GM10847 (cell line): ENCODE data around the gene NOP53.

Experiments
- POLR2A ChIP-seq: IDR thresholded peaks from 2 replicates; pipeline ENCODE4 v1.6.1; 2011; ENCODE audit not compliant: insufficient read length; ENCODE audit errors: extremely low read depth

NOP53 gene

DNA sequence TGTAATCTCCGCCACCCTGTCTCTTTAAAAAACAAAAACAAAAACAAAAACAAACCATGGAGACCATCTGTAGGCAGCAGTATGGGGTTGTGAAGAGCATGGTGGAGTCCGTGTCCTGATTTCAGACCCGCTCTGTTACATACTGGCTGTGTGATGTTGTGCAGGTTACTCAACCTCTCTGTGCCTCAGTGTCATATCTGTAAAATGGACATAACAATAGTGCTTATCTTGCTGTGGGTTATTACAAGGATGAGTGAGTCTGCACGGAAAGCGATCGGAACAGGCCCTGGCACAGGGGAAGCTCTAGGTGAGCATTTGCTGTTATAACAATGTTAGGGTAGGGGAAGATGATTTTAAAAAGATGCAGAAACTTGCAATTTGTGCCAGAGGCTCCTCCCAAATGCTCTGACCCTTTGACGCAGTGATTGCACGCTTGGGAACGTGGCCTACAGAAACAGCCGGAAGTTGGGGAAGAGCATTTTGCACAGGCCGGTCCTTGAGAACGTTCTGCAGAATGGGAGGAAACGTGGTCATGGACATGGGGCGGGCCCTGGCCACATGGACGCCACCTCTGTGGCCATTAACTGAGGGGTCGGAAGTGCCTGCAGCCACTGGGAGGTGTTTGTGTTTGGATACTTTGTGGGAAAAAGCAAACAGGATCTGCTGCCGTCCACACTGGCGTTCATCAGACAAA lies 17.4 kb downstream of the NOP53 start:
- no peak for TF ChIP-seq POLR2A

DNA sequence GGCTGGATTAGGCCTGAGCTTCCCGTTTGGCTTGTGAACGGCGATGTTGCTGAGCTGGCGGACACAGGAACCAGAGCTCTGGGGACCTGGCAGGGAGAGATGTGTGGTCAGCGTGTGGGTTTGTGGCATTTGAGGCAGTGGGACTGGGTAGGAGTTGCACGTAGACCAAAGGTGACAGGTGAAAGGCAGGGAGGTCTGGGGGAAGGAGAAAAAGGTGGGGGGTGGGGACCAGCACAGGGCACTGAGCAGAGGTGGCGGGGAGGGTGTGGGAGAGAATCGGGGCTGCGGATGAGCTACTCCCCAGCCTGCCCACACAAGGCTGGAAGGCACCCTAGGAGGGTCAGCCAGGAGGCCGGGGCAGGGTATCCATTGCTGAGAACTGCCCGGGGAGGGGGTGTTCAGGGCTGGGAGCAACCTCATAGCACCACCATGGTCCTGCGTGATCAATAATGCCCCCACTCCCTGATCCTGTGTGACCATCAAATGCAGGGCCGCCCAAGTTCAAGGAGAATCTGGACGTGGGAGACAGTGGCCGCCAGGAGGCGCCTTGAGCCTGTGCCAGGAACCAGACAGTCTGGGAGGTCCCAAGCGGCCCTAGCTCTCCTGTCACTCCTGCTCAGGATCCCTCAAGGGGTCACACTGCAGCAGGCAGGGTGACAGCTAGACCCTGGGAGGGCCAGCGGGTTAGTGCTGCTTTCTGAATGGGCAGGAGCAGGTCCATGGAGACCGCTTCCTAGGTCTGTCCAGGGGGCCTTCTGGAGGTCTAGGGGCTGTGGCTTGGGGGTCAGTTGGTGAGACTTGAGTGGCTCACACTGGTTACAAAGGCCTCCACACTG lies 20.4 kb downstream of the NOP53 start:
- no peak for TF ChIP-seq POLR2A

DNA sequence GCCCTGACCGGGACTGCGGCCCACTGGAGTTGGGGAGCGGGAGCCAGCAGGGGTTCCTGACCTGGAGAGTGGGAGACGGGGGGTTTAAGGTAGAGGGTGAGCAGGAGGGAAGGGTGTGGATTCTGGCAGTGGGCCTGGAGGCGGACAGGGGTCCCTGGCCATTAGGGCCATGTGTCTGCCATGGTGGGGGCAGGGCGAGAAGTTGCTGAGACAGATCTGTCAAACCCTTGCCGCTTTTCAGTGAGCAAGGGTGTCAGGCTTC lies 20.9 kb downstream of the NOP53 start:
- no peak for TF ChIP-seq POLR2A

DNA sequence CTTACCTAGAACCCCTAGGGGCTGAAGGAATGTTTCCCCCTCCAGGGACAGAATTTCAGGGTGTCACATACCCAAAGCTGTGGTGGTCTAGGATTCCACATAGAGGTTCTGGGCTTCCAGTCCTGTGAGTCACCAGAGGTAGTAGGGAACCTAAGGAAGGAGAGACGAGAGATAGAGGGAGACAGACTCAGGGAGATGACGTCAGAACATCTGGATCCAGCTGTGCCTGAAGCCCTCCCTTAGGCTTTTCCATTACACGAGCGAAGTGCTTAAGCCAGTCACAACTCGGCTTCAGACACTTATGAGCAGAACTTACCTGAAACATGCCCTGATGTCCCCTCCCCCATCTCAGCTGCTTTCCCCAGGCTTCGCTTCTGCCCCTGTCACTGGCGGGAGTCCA lies 21.3 kb downstream of the NOP53 start:
- no peak for TF ChIP-seq POLR2A

DNA sequence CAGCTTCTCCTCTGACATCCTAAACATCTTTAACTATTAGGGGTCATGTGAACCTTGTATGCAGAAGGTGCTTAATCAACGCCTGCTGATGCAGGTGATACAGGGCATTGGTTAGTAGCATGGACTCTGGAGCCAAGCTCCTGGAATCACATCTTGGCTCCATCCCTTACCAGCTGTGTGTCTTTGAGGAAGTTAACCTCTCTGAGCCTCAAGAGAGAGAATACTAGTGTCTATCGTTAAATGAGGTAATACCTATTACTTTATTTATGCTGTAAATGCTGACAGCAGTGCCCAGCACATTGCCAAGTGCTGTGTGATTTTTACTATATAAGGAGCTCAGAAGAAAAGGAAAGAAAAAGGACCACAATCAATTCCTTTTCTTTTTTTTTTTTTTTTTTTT lies 22.0 kb downstream of the NOP53 start:
- TF ChIP-seq POLR2A, result no peak

DNA sequence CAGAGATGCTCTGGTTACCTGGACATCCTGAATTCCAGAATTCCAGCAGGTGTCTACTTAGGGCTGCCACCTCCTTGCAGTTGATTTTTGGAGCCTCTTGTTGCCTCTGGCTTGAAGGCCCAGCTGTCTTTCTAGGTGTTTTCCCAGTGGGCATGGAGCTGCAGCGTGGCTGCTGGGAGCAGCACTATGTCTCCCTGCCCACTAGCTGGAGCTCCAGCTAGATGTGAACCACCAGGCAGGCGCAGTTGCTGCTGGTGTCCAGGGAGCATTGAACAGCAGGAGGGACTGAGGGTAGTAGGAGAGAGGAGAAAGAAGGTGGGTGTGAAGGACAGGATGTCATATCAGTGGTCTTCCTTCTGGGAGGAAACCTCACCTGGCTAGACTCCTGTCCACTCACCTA lies 23.3 kb downstream of the NOP53 start:
- TF ChIP-seq POLR2A, result no peak

DNA sequence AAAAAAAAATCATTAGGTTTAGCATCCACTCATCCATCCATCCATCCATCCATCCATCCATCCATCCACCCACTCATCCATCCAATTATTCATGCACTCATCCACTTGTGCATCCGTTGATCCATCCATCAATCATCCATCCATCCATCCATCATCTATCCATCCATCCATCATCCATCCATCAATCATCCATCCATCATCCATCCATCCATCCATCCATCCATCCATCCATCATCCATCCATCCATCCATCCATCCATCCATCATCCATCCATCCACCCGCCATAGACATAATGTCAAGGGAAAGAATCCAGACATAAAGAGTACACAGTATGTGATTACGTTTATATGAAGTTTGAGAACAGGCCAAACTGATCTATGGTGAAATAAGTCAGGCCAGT lies 24.2 kb downstream of the NOP53 start:
- no peak for TF ChIP-seq POLR2A

DNA sequence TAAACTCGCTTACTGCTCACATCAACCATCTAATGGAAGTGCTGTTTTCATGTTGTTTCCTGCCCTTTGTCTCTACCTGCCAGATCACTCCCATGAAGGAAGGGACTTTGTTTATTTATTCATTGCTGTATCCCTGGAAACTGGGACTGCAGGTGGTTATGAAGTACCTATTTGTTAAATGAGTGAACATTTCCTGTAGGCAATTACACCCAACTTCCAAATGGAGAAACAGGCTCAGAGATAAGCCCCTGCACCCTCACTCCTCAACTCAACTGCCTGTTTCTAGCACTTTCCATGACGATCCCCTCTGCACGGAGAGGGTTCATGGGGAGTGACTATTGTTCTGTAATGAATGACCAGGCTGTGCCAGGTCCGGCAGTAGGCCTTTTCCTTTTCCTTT lies 31.2 kb downstream of the NOP53 start:
- TF ChIP-seq POLR2A, result no peak

DNA sequence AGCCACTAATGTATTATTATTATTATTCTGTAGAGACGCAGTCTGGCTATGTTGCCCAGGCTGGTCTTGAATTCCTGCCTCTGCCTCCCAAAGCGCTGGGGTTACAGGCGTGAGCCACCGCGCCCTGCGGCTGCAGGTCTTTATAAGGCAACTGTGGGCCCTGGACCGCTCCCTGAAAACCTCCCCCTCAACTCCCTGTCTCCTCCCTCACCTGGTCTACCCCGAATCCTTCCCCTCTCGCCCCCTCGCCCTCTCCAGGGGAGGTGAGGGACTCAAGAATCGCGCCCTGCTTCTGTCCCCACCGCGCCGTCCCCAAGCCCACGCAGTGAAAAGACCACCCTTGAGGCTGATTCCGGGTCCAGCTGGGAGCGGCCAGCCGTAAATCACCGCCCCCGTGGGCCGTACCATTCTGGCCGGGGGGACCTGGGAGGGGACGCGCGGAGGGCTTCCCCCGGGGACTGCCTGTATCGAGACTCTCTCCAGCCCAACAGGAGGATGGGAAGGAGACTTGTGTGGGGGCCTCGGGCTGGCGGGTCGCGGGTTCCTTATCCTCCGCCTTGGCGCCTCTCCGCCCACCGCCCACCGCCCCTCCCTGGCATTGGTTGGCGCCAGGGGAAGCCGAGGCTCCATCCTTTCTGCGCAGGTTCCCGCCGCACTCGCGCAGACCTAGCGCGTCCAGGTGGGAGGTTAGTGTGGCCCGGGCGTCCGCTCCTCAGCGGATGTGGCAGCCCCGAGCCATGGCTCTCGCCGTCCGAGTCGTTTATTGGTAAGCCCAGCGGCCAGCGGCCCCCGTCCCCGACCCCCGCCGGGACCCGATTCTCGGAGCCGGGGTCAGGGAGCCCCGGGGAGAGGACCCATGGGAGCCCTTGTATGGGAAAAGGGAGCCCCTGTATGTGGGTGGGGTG lies 33.0 kb downstream of the NOP53 start, which contains the start of gene SELENOW:
SELENOW (plus strand) TSS at position 655 of the 905 bp plus-strand sequence; CDS start at position 738, 83 bp downstream.
- peak; percentile 95 for TF ChIP-seq POLR2A

DNA sequence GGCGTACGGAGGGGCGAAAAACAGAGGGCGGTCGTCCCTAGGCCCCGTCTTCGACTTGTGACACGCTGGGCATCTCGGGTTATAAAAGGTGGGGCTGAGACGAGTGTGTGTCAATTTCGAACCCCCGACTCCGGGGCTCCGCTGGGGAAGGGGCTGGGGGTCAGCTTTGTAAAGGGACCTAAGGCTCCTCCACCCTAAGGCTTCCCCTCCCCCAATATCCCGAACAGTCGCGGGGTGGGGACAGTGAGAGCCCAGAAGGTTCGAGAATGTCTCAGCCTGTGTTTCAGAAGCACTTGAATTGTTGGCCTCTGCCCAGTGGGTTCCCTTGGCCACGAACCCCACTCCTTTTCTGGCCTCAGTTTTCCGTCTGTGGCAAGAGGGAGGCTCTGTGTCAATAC lies 33.6 kb downstream of the NOP53 start:
- no peak for TF ChIP-seq POLR2A

DNA sequence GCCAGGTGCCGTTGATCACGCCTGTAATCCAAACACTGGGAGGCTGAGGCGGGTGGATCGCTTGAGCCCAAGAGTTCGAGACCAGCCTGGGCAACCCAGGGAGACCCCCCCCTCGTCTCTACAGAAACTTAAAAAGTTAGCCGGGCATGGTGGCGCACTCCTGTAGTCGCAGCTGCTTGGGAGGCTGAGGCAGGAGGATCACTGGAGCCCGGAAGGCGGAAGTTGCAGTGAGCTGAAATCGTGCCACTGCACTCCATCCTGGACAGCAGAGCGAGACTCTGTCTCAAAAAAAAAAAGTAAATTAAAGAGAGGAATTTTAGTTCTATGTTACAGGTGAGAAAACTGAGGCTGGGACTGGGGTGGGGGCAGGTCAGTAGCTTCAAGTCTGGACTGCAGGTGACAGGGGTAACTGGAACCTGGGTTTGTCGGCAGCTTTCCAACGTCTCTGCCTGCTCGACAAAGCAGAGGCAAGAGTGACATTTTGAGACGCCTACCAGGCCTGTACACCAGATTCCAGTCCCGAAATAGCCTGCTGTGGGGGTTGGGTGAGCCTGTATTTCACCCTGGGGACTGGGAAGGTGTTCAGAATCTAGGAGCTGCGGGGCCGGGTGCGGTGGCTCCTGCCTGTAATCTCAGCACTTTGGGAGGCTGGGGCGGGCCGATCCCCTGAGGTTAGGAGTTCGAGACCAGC lies 34.3 kb downstream of the NOP53 start:
- TF ChIP-seq POLR2A, result no peak

DNA sequence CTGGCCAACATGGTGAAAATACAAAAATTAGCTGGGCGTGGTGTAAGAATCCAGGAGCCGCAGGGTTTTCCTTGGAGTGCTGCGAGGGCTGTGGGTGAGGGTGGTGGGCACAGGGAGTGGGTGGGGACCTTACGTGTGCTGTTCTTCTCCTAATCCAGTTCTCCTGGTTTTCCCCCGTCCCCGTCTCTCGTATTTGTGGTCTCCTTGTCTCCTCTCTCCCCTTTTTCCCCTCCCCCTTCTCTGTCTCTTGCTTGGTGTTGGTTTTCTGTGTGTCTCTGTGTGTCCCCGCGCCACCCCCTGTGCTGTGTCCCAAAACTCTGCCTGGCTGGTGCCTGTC lies 34.8 kb downstream of the NOP53 start:
- no peak for TF ChIP-seq POLR2A

DNA sequence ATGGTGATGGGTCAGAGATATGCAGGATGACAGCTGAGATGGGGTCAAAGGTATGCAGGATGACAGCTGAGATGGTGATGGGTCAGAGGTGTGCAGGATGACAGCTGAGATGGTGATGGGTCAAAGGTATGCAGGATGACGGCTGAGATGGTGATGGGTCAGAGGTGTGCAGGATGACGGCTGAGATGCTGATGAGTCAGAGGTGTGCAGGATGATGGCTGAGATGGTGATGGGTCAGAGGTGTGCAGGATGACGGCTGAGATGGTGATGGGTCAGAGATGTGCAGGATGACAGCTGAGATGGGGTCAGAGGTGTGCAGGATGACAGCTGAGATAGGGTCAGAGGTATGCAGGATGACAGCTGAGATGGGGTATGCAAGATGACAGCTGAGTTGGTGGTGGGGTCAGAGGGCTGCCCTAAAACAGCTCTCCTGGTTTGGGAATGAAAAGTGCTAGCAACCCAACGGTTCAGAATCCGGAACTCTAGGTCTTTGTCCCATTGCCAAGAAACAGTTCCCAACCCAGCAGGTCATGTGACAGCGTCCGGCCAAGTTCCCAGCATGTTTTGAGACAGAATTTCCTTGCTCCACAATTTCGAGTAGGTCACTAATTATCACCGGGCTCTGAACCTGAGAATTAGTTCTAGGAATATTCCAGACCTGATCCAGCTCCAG lies 36.4 kb downstream of the NOP53 start:
- TF ChIP-seq POLR2A, result no peak

DNA sequence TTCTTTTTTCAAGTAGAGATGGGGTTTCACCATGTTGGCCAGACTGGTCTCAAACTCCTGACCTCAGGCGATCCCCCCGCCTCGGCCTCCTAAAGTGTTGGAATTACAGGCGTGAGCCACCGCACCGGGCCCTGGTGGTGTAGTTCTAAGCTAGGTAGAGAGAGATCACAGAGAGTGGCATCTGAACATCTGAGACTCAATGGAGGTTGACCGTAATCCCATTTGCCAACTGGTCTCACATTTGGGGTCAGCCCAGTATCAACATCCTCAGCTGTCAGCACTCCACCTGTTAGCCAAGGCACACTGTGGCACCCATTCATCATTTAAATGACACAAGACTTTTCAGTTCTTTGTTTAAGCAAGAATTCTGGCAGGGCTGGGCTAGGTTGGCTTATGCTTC lies 41.2 kb downstream of the NOP53 start:
- TF ChIP-seq POLR2A, result no peak

DNA sequence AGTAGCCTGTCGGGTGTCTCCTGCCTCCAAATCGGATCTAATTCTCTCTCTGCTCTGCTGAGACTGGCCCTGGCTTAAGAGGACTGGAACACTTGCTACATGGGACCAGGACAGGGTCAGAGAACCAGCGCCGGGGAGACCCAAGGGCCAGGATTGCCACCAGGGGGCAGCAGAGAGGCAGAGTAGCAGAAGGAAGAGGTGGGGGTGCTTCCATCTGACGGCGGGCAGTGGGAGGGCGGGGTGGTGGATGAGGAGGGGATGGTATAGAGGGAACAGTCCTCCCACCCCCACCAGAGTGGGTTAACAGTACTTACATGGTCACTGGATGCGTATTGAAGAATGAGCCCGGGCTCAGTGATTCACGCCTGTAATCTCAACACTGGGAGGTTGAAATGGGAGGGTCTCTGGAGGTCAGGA lies 45.1 kb downstream of the NOP53 start:
- no peak for TF ChIP-seq POLR2A
